Kidney (tissue), 14 donors: ENCODE results near the gene ADGRA1. TPM values are rescaled to one million over a fixed set of nuclear protein-coding genes. Genes with fewer than 3 reads are reported as not detected.

Experiments
- DNase-seq, 5 donors: peaks; one replicate each; pipeline ENCODE4 v3.0.0-alpha.2; 2013 to 2020
- FAIRE-seq: peaks from 2 replicates; lab custom pipeline; 2012; peaks lifted over from hg19 to GRCh38; lab: Jason Lieb, UNC
- H3K27ac ChIP-seq, 2 donors: one replicate each; pipeline ENCODE4 v1.7.0; 2013; ENCODE audit warnings: low read depth in 2 of 2, low read length in 2 of 2, inconsistent platforms in 1 of 2
- H3K27me3 ChIP-seq: one replicate; pipeline ENCODE4 v1.7.1; 2013; ENCODE audit warnings: low read length, inconsistent platforms; ENCODE audit not compliant: control insufficient read depth, insufficient read depth
- H3K36me3 ChIP-seq, 3 donors: one replicate each; pipeline versions ENCODE4 v1.7.0 to v1.7.1; 2013; ENCODE audit warnings: low read length in 3 of 3, control low read depth in 1 of 3, inconsistent platforms in 1 of 3; ENCODE audit not compliant: insufficient read depth in 3 of 3, control insufficient read depth in 2 of 3
- H3K4me1 ChIP-seq, 3 donors: one replicate each; pipeline versions ENCODE4 v1.7.0 to v1.7.1; 2013; ENCODE audit warnings: low read length in 3 of 3, inconsistent platforms in 1 of 3, low read depth in 1 of 3; ENCODE audit not compliant: control insufficient read depth in 2 of 3, insufficient read depth in 2 of 3
- H3K4me3 ChIP-seq, 3 donors: one replicate each; pipeline versions ENCODE4 v1.7.0 to v1.8.1; 2013; ENCODE audit warnings: low read length in 3 of 3, control low read depth in 1 of 3, inconsistent platforms in 1 of 3
- H3K9ac ChIP-seq, 3 donors: one replicate each; pipeline versions ENCODE4 v1.7.0 to v1.7.1; 2013; ENCODE audit warnings: low read length in 3 of 3, control low read depth in 1 of 3, inconsistent platforms in 1 of 3
- H3K9me3 ChIP-seq, 3 donors: one replicate each; pipeline versions ENCODE4 v1.7.0 to v1.7.1; 2013; ENCODE audit warnings: low read length in 3 of 3, control low read depth in 1 of 3, inconsistent platforms in 1 of 3; ENCODE audit not compliant: control insufficient read depth in 2 of 3, insufficient read depth in 1 of 3
- CTCF ChIP-seq: IDR thresholded peaks from 3 replicates; pipeline ENCODE4 v1.5.1; 2012; ENCODE audit warnings: mild to moderate bottlenecking, moderate library complexity, borderline replicate concordance; ENCODE audit not compliant: insufficient read depth; ENCODE audit errors: extremely low read depth
- intact Hi-C: fragments of 100-400 bp; cut with DNase I; formaldehyde crosslinking; loops from one replicate; pipeline ENCODE4 v1.11.1; 2022
- polyA plus RNA-seq: library from polyadenylated mRNA; stranded (reverse); fragments of 350-450 nt; fragmentation: Illumina TruSeq; extraction: RNeasy Lipid Tissue Mini Kit (QIAGEN cat#74804); gene quantifications from one replicate; pipeline ENCODE4 v1.2.3, GENCODE V29; 2014; ENCODE audit warnings: low read depth, low replicate concordance; ENCODE audit not compliant: insufficient read depth
- total RNA-seq: library from RNA; stranded (reverse); fragmentation: NEBNext Ultra II Directional; extraction: Animal tissue kit (Norgen Biotek cat#: 25700); gene quantifications from one replicate; pipeline ENCODE4 v1.2.1, GENCODE V29; 2021
- donor health status: control.
- donor health status: control.
- donor health status: control.
- donor health status: control.
- donor health status: control.
- donor health status: DM: yes; HTN: yes; CAD: no.
- donor health status: Normal renal cell carcinoma (clear cell type).

ADGRA1 gene
- total and polyA plus RNA-seq, 2 donors from 2014 or later: 0.91 to 1.1 TPM

GRCh38 chr10:133079836-133080682 lies 7.7 kb upstream of the ADGRA1 start:
- Histone ChIP-seq H3K9ac (no peak overlapping the region), H3K36me3 (no peaks in the 10 kb centered on the region), H3K27ac (no peak overlapping the region), H3K4me1 (no peaks in the 10 kb centered on the region), H3K4me3 (no peak overlapping the region), H3K27me3 (no peaks in the 10 kb centered on the region), H3K9me3 (no peaks in the 10 kb centered on the region)
- peak in 3 of 5 donors; percentile 74 to 84 (median 78) for DNase-seq
- no peak for FAIRE-seq
- intact Hi-C loops: no loop called here
- TF ChIP-seq CTCF: no peak

GRCh38 chr10:133080683-133081040 lies 7.1 kb upstream of the ADGRA1 start:
- intact Hi-C loops: no loop called here
- H3K9ac ChIP-seq: no peak overlapping the region
- no peaks in the 10 kb centered on the region for H3K36me3 ChIP-seq
- H3K9me3 ChIP-seq: no peaks in the 10 kb centered on the region
- no peaks in the 10 kb centered on the region for H3K4me1 ChIP-seq
- FAIRE-seq (no peak), DNase-seq (no peak)
- no peaks in the 10 kb centered on the region for H3K27me3 ChIP-seq
- no peak overlapping the region for H3K4me3 ChIP-seq
- no peak for TF ChIP-seq CTCF
- H3K27ac ChIP-seq: no peak overlapping the region

- no peak overlapping the region for H3K4me3 ChIP-seq
- H3K27ac ChIP-seq: no peak overlapping the region
- no peak for DNase-seq
- H3K36me3 ChIP-seq: no peaks in the 10 kb centered on the region
- no peak for FAIRE-seq
- no peaks in the 10 kb centered on the region for H3K4me1 ChIP-seq
- no peaks in the 10 kb centered on the region for H3K27me3 ChIP-seq
- H3K9ac ChIP-seq: no peak overlapping the region
- intact Hi-C loops: no loop called here
- no peaks in the 10 kb centered on the region for H3K9me3 ChIP-seq
- TF ChIP-seq CTCF: no peak
Observed at GRCh38 chr10:133081636-133082035, 6.1 kb upstream of the ADGRA1 start.
